Stimulated activated CD4-positive, alpha-beta T cell treated with anti-CD3 and anti-CD28 coated beads, Interleukin-2, amount 100 ng/mL, for 48 hours (primary cell): ENCODE results near the gene ATP6V0B.

Experiments used
- DNase-seq, 2 donors: peaks; one replicate each; pipeline ENCODE4 v3.0.0-alpha.2; 2020

The ATP6V0B gene

DNA sequence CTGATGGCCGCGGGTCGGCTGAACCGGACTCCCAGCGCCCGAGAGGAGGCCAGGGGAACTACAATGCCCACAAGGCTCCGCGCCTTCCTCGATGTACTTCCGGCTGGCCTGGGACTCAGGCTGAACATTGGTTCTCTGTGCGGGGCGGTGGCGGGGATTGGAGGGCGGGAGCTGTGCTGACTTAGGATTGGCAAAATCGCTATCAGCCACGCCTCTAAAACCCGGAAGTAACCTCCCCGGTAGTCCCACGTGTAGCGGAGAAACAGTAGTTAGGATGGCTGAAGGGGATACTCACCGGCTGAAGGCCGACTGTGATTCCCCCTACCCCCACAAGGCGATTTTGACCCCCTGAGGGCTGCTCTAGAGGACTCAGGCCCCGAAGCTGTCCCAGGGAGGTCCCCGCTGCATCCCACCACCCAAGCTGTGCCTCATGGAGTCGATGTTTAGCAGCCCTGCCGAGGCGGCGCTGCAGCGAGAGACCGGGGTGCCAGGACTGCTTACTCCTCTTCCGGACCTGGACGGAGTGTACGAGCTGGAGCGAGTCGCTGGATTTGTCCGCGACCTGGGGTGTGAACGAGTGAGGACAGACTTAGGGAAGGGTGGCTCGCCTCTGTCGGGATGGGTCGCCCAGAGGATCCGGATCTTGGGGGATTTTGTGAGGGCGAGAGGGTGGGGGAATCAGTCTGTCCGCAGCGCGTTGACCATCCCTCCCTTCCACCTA, 4.9 kb upstream of the ATP6V0B start, which contains the start of gene DPH2:
Gene DPH2 (plus strand): TSS at position 265 of the 721 bp plus-strand sequence. CDS start 166 bp downstream, at position 431.
- DNase-seq = peak; percentile 91 to 92

GRCh38 chr1:43970502-43970901, 4.3 kb upstream of the ATP6V0B start:
- no peak for DNase-seq

- no peak for DNase-seq
Measured at GRCh38 chr1:43970911-43971310, 3.8 kb upstream of the ATP6V0B start.

- no peak for DNase-seq
Measured at GRCh38 chr1:43971336-43971980, 3.3 kb upstream of the ATP6V0B start.

- no peak for DNase-seq
Measured at GRCh38 chr1:43973981-43974442, 748 bp upstream of the ATP6V0B start.

- no peak for DNase-seq
Measured at GRCh38 chr1:43975249-43975961, 645 bp downstream of the ATP6V0B start.

GRCh38 chr1:43976045-43976444, 1.3 kb downstream of the ATP6V0B start:
- DNase-seq = no peak

GRCh38 chr1:43976890-43977289, 2.1 kb downstream of the ATP6V0B start:
- no peak for DNase-seq

GRCh38 chr1:43977376-43978263, 2.9 kb downstream of the ATP6V0B start:
- DNase-seq = no peak

DNA sequence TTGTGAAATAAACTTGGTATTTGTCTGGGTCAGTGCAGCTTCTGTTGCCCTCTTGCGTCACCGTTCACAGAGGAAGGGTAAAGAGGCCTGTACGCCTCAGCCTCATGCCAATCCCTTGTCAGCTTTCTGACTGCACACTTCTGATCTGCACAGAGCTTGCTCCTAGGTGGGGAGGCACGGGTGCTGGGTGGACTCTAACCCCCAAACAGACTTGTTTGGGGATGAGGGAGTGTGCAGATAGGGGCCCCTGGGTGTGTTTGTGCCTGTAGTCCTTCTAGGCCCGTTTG, 3.4 kb downstream of the ATP6V0B start:
- no peak for DNase-seq

DNA sequence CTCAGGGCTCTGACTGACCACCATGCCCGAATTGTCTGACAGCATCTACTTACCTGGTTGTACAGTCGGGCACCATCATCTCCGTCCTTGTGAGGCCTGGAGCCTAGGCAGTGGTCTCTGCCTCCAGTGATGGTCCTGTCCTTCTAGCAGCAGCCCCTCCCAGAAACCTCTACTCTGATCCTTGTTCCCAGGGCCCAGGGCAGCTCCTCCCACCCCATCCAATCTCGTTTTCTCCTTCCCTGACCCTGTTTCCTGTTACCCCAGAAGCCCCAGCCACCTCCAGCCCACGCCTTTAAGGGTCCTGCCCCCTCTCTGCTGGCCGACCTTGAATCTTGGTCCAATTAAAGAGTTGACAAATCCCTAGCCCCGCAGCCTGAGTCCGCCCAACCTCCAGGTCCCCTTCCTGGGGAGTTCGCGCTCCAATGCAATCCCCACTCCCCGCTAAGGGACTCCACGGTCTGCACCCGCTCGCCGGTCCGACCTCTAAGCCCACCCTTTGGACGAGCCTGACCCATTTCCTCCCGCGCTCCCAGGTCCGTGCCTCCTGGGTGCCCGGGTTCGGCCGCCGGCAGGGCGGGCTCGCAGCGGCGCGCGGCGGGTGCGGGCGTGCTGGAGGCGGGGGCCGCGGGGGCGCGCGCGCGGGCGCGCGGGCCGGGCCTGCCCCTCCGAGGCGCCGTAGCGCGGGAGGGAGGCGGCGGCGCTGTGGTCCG, 3.9 kb downstream of the ATP6V0B start, which contains the start of gene B4GALT2:
Gene B4GALT2 (plus strand): TSS at position 660 of the 710 bp plus-strand sequence. CDS start 1,951 bp downstream, outside the sequence.
- peak; percentile 33 to 46 for DNase-seq

GRCh38 chr1:43979261-43979527, 4.4 kb downstream of the ATP6V0B start:
- DNase-seq = no peak

DNA sequence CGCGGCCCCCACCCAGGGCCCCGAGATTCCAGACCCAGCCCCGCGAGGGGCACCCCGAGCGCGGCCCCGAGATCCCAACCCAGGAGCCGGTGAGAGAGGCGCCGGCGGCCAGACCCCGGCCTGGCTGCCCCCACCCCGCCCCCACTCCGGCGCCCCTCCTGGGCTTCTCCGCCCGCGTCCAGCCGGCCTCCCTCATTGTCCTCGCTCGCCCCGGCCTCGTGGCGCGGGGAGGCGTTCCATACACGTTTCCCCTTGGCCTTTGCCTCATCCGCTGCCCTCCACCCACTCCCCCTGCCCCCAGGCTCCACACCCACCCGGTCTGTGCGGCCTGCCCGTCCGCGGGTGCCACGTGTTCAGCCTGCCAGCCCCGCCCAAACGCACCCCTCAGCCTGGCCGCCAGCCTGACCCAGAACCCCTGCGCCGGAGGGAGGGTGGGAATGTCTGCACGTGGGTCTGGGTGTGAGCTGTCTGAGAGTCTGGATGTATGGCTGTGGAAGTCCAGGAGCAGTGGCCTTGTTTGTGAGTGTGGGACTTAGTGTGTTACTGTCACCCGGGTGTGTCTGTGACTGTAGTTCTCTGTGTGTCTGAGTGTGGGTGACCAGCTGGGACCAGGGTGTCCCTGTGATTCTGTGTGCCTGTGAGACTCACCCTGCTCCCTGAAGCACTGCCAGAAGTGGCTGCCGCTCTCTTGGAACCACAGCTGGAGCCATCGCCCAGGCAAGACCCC, 4.9 kb downstream of the ATP6V0B start:
- DNase-seq = no peak

- no peak for DNase-seq
Measured at GRCh38 chr1:43980255-43981134, 5.7 kb downstream of the ATP6V0B start.

DNA sequence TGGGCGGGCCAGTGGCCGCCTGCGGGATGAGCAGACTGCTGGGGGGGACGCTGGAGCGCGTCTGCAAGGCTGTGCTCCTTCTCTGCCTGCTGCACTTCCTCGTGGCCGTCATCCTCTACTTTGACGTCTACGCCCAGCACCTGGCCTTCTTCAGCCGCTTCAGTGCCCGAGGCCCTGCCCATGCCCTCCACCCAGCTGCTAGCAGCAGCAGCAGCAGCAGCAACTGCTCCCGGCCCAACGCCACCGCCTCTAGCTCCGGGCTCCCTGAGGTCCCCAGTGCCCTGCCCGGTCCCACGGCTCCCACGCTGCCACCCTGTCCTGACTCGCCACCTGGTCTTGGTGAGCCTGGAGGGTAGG, 6.4 kb downstream of the ATP6V0B start:
- no peak for DNase-seq

GRCh38 chr1:43981636-43982035, 6.9 kb downstream of the ATP6V0B start:
- DNase-seq = no peak

DNA sequence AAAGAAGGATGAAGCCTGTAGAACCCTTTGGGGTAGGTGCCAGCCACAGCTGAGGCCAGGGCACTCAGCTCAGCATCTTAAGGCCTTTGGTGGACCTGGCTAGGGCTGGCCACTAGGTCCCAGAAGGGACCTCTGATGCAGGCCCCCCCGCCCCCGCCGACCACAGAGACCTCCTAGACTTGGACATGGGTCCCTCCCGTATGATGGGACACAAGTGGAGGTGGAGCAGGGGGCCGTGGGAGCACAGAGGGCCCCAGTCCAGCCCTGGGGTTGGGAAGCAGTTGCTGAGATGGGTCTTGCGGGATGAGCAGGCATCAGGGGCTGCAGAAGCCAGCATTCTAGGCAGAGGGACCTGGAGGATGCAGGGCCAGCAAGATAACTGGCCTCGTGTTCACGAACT, 7.5 kb downstream of the ATP6V0B start:
- DNase-seq = no peak

DNA sequence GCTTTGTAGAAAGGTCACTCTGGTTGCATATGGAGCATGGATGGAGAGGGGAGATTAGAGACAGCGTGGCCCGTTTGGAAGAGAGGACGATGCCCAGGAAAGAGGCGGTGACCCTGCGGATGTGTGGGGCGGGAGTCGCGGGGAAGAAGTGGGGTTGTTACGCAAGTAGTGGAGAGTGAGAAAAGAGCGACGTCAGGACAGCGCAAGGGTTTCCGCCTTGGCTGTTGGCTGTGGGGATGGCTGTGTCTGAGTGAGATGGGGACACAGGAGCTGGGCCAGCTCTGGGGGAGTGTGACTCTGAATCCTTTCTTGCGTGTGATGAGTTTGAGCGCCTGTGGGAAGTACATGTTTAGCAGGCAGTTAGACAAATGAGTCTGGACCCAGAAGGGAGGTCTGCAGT, 8.0 kb downstream of the ATP6V0B start:
- no peak for DNase-seq

GRCh38 chr1:43983253-43983899, 8.6 kb downstream of the ATP6V0B start:
- DNase-seq = no peak

DNA sequence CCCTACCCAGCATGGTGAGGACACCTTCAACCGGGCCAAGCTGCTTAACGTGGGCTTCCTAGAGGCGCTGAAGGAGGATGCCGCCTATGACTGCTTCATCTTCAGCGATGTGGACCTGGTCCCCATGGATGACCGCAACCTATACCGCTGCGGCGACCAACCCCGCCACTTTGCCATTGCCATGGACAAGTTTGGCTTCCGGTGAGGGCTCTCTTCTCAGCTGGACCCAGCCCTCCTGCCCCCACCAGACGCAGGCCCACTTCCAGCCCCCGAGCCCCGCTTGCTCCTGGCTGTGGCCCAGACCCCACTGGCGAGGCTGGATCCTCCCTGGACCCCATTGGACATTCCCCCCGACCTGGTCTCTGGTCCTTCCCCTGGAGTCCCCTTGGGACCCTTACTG, 10.1 kb downstream of the ATP6V0B start:
- DNase-seq = no peak
